Measurements from ENCODE around the gene C12orf43.
A peak's percentile ranks its signal among the peaks of the same experiment; 100 is the strongest.
"Not testable (repeated sequence)": the region's sequence is repeated elsewhere in the genome, so short reads cannot be mapped to it uniquely, and the experiment has no call there.

Gene C12orf43

GRCh38 chr12:121015825-121016766, at the start of gene C12orf43:
Gene C12orf43, minus strand, starts transcription at chr12:121016487. Its CDS starts 13 bp downstream, at chr12:121016474.
- peaks cover 30% of the 10 kb centered on the region for H3K36me3 ChIP-seq (ENCODE audit: insufficient read depth, insufficient read length, low read length)
- peak within 1 kb of the TSS; percentile 95 for H3K4me3 ChIP-seq (ENCODE audit: insufficient read length, low read depth)
- TF ChIP-seq ZNF274 (IDR thresholded peaks at IDR 0.05; ENCODE audit: low read depth, low read length) (no peak), YY1 (IDR thresholded peaks at IDR 0.05; ENCODE audit: insufficient read depth, insufficient read length) (peak; percentile 96)

GRCh38 chr12:121065345-121065744, 49.1 kb upstream of the C12orf43 start:
- Histone ChIP-seq H3K27me3 (ENCODE audit: insufficient read depth, insufficient read length) (no peaks in the 10 kb centered on the region), H3K4me3 (ENCODE audit: insufficient read length, low read depth) (no peak overlapping the region), H3K4me1 (ENCODE audit: insufficient read depth, insufficient read length) (no peaks in the 10 kb centered on the region), H3K36me3 (ENCODE audit: insufficient read depth, insufficient read length, low read length) (no peaks in the 10 kb centered on the region), H3K9me3 (ENCODE audit: insufficient read depth, low read length) (no peaks in the 10 kb centered on the region), H3K9ac (ENCODE audit: insufficient read length, low read depth) (no peak overlapping the region)
- TF ChIP-seq YY1 (IDR thresholded peaks at IDR 0.05; ENCODE audit: insufficient read depth, insufficient read length) = no peak
- no peak for TF ChIP-seq SUZ12 (IDR thresholded peaks at IDR 0.05; ENCODE audit: extremely low read depth, insufficient read depth, insufficient read length)
- TF ChIP-seq ZNF274 (IDR thresholded peaks at IDR 0.05; ENCODE audit: low read depth, low read length) = no peak
- DNase-seq (ENCODE audit: low read depth, low spot score) = no peak

More at GRCh38 chr12:121015825-121016766, at the start of gene C12orf43:
- Histone ChIP-seq H3K9ac (ENCODE audit: insufficient read length, low read depth) (peak within 1 kb of the TSS; percentile 95), H3K9me3 (ENCODE audit: insufficient read depth, low read length) (no peaks in the 10 kb centered on the region), H3K27me3 (ENCODE audit: insufficient read depth, insufficient read length) (no peaks in the 10 kb centered on the region), H3K4me1 (ENCODE audit: insufficient read depth, insufficient read length) (no peaks in the 10 kb centered on the region)
- DNase-seq (ENCODE audit: low read depth, low spot score) = peak; percentile 94

GRCh38 chr12:121064586-121064985, 48.3 kb upstream of the C12orf43 start:
- not testable (repeated sequence) for H3K9ac ChIP-seq (ENCODE audit: insufficient read length, low read depth); H3K27me3 ChIP-seq (ENCODE audit: insufficient read depth, insufficient read length); H3K4me1 ChIP-seq (ENCODE audit: insufficient read depth, insufficient read length); H3K4me3 ChIP-seq (ENCODE audit: insufficient read length, low read depth); H3K9me3 ChIP-seq (ENCODE audit: insufficient read depth, low read length); H3K36me3 ChIP-seq (ENCODE audit: insufficient read depth, insufficient read length, low read length); DNase-seq (ENCODE audit: low read depth, low spot score)

GRCh38 chr12:121064116-121064515, 47.8 kb upstream of the C12orf43 start:
- Histone ChIP-seq H3K27me3 (ENCODE audit: insufficient read depth, insufficient read length) (no peaks in the 10 kb centered on the region), H3K9me3 (ENCODE audit: insufficient read depth, low read length) (no peaks in the 10 kb centered on the region), H3K9ac (ENCODE audit: insufficient read length, low read depth) (no peak overlapping the region), H3K4me1 (ENCODE audit: insufficient read depth, insufficient read length) (no peaks in the 10 kb centered on the region), H3K4me3 (ENCODE audit: insufficient read length, low read depth) (no peak overlapping the region), H3K36me3 (ENCODE audit: insufficient read depth, insufficient read length, low read length) (no peaks in the 10 kb centered on the region)
- no peak for DNase-seq (ENCODE audit: low read depth, low spot score)
- TF ChIP-seq YY1 (IDR thresholded peaks at IDR 0.05; ENCODE audit: insufficient read depth, insufficient read length) = no peak

GRCh38 chr12:121062391-121063045, 46.2 kb upstream of the C12orf43 start:
- H3K9me3 ChIP-seq (ENCODE audit: insufficient read depth, low read length) = no peaks in the 10 kb centered on the region
- H3K9ac ChIP-seq (ENCODE audit: insufficient read length, low read depth) = no peak overlapping the region
- DNase-seq (ENCODE audit: low read depth, low spot score) = no peak
- no peak for TF ChIP-seq YY1 (IDR thresholded peaks at IDR 0.05; ENCODE audit: insufficient read depth, insufficient read length)
- TF ChIP-seq ZNF274 (IDR thresholded peaks at IDR 0.05; ENCODE audit: low read depth, low read length) = no peak
- TF ChIP-seq SUZ12 (IDR thresholded peaks at IDR 0.05; ENCODE audit: extremely low read depth, insufficient read depth, insufficient read length) = no peak
- no peaks in the 10 kb centered on the region for H3K36me3 ChIP-seq (ENCODE audit: insufficient read depth, insufficient read length, low read length)
- H3K4me1 ChIP-seq (ENCODE audit: insufficient read depth, insufficient read length) = no peaks in the 10 kb centered on the region
- no peak overlapping the region for H3K4me3 ChIP-seq (ENCODE audit: insufficient read length, low read depth)
- no peaks in the 10 kb centered on the region for H3K27me3 ChIP-seq (ENCODE audit: insufficient read depth, insufficient read length)

GRCh38 chr12:121061831-121062230, 45.5 kb upstream of the C12orf43 start:
- TF ChIP-seq SUZ12 (IDR thresholded peaks at IDR 0.05; ENCODE audit: extremely low read depth, insufficient read depth, insufficient read length) (no peak), YY1 (IDR thresholded peaks at IDR 0.05; ENCODE audit: insufficient read depth, insufficient read length) (no peak), ZNF274 (IDR thresholded peaks at IDR 0.05; ENCODE audit: low read depth, low read length) (no peak)
- no peaks in the 10 kb centered on the region for H3K9me3 ChIP-seq (ENCODE audit: insufficient read depth, low read length)
- H3K36me3 ChIP-seq (ENCODE audit: insufficient read depth, insufficient read length, low read length) = no peaks in the 10 kb centered on the region
- no peak overlapping the region for H3K9ac ChIP-seq (ENCODE audit: insufficient read length, low read depth)
- no peak for DNase-seq (ENCODE audit: low read depth, low spot score)
- no peaks in the 10 kb centered on the region for H3K27me3 ChIP-seq (ENCODE audit: insufficient read depth, insufficient read length)
- no peak overlapping the region for H3K4me3 ChIP-seq (ENCODE audit: insufficient read length, low read depth)
- no peaks in the 10 kb centered on the region for H3K4me1 ChIP-seq (ENCODE audit: insufficient read depth, insufficient read length)

GRCh38 chr12:121060149-121061001, 44.1 kb upstream of the C12orf43 start:
- no peaks in the 10 kb centered on the region for H3K9me3 ChIP-seq (ENCODE audit: insufficient read depth, low read length)
- no peak overlapping the region for H3K4me3 ChIP-seq (ENCODE audit: insufficient read length, low read depth)
- no peaks in the 10 kb centered on the region for H3K27me3 ChIP-seq (ENCODE audit: insufficient read depth, insufficient read length)
- TF ChIP-seq ZNF274 (IDR thresholded peaks at IDR 0.05; ENCODE audit: low read depth, low read length) (no peak), YY1 (IDR thresholded peaks at IDR 0.05; ENCODE audit: insufficient read depth, insufficient read length) (no peak), SUZ12 (IDR thresholded peaks at IDR 0.05; ENCODE audit: extremely low read depth, insufficient read depth, insufficient read length) (no peak)
- peak; percentile 42 for DNase-seq (ENCODE audit: low read depth, low spot score)
- H3K4me1 ChIP-seq (ENCODE audit: insufficient read depth, insufficient read length) = no peaks in the 10 kb centered on the region
- H3K36me3 ChIP-seq (ENCODE audit: insufficient read depth, insufficient read length, low read length) = no peaks in the 10 kb centered on the region
- no peak overlapping the region for H3K9ac ChIP-seq (ENCODE audit: insufficient read length, low read depth)

Data from NT2/D1 (cell line).